ENCODE data around the gene SCUBE3.

SCUBE3 gene

GRCh38 chr6:35213824-35214756 is at the start of gene SCUBE3:
Gene SCUBE3 (plus strand): TSS chr6:35213956. CDS start chr6:35214419, 463 bp downstream.
- no peak for DNase-seq

- DNase-seq: no peak
Measured at GRCh38 chr6:35164277-35164676, 49.5 kb upstream of the SCUBE3 start.

- DNase-seq: no peak
Measured at GRCh38 chr6:35164868-35165267, 48.9 kb upstream of the SCUBE3 start.

- DNase-seq: no peak
Measured at GRCh38 chr6:35165630-35166071, 48.1 kb upstream of the SCUBE3 start.

- no peak for DNase-seq
Measured at GRCh38 chr6:35166116-35166515, 47.6 kb upstream of the SCUBE3 start.

- DNase-seq: no peak
Measured at GRCh38 chr6:35166520-35166919, 47.2 kb upstream of the SCUBE3 start.

- DNase-seq: no peak
Measured at GRCh38 chr6:35167505-35167904, 46.3 kb upstream of the SCUBE3 start.

GRCh38 chr6:35168461-35168861 is 45.3 kb upstream of the SCUBE3 start:
- no peak for DNase-seq

- DNase-seq: no peak
Measured at GRCh38 chr6:35170166-35170565, 43.6 kb upstream of the SCUBE3 start.

- no peak for DNase-seq
Measured at GRCh38 chr6:35170891-35171290, 42.9 kb upstream of the SCUBE3 start.

- no peak for DNase-seq
Measured at GRCh38 chr6:35173044-35173426, 40.7 kb upstream of the SCUBE3 start.

- DNase-seq: no peak
Measured at GRCh38 chr6:35173427-35174087, 40.2 kb upstream of the SCUBE3 start.

- no peak for DNase-seq
Measured at GRCh38 chr6:35174088-35174434, 39.7 kb upstream of the SCUBE3 start.

GRCh38 chr6:35174501-35174900 is 39.3 kb upstream of the SCUBE3 start:
- DNase-seq: no peak

GRCh38 chr6:35176301-35177024 is 37.3 kb upstream of the SCUBE3 start:
- no peak for DNase-seq

- DNase-seq: no peak
Measured at GRCh38 chr6:35177157-35177556, 36.6 kb upstream of the SCUBE3 start.

- no peak for DNase-seq
Measured at GRCh38 chr6:35177596-35177995, 36.2 kb upstream of the SCUBE3 start.

- DNase-seq: no peak
Measured at GRCh38 chr6:35178012-35178411, 35.7 kb upstream of the SCUBE3 start.

GRCh38 chr6:35178932-35179832 is 34.6 kb upstream of the SCUBE3 start:
- DNase-seq: no peak

GRCh38 chr6:35179901-35180535 is 33.7 kb upstream of the SCUBE3 start:
- no peak for DNase-seq

- DNase-seq: no peak
Measured at GRCh38 chr6:35181308-35181932, 32.3 kb upstream of the SCUBE3 start.

All from CD4-positive, alpha-beta T cell treated with Interleukin-15 for 1 hour (primary cell).